DOHH2 (cell line): Measurements from ENCODE around the gene TEKTIP1.

Experiments
- EZH2phosphoT487 ChIP-seq: fragments of 200-600 bp; sonication (generic); IDR thresholded peaks from 2 replicates; pipeline ENCODE4 v1.6.1; 2017; ENCODE audit warnings: borderline replicate concordance, mild to moderate bottlenecking, antibody characterized with exemption, low read length, moderate library complexity, mixed read lengths
- TF ChIP-seq, protein P1 (sequence below): fragments of 200-600 bp; sonication (generic); IDR thresholded peaks from one replicate; pipeline ENCODE4 v1.5.1; 2014; ENCODE audit warnings: antibody characterized with exemption, mild to moderate bottlenecking, low read depth, low read length; ENCODE audit not compliant: poor library complexity, severe bottlenecking

DNA sequence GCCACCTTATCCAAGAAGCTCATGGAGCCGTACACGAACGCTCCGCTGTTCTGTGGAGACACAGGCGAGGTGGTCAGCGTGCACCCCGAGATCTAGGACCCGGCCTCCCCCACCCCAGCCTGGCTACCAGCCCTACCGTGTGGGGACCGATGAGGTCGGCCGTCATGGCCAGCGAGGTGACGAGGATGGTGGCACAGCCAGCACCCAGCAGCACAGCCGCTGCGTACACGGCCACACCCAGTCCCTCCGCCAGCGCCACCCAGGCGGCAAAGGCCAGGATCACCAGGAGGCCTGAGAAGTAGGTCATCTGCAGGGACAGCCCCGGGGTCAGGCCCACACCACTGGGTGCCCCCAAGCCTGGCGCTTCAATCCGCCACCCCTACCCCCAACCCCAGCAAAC lies 7.1 kb downstream of the TEKTIP1 start:
- TF ChIP-seq, protein P1, sequence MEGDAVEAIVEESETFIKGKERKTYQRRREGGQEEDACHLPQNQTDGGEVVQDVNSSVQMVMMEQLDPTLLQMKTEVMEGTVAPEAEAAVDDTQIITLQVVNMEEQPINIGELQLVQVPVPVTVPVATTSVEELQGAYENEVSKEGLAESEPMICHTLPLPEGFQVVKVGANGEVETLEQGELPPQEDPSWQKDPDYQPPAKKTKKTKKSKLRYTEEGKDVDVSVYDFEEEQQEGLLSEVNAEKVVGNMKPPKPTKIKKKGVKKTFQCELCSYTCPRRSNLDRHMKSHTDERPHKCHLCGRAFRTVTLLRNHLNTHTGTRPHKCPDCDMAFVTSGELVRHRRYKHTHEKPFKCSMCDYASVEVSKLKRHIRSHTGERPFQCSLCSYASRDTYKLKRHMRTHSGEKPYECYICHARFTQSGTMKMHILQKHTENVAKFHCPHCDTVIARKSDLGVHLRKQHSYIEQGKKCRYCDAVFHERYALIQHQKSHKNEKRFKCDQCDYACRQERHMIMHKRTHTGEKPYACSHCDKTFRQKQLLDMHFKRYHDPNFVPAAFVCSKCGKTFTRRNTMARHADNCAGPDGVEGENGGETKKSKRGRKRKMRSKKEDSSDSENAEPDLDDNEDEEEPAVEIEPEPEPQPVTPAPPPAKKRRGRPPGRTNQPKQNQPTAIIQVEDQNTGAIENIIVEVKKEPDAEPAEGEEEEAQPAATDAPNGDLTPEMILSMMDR = no peak
- no peak for TF ChIP-seq EZH2phosphoT487
